Measurements from ENCODE around the gene TBC1D22A.

DNA sequence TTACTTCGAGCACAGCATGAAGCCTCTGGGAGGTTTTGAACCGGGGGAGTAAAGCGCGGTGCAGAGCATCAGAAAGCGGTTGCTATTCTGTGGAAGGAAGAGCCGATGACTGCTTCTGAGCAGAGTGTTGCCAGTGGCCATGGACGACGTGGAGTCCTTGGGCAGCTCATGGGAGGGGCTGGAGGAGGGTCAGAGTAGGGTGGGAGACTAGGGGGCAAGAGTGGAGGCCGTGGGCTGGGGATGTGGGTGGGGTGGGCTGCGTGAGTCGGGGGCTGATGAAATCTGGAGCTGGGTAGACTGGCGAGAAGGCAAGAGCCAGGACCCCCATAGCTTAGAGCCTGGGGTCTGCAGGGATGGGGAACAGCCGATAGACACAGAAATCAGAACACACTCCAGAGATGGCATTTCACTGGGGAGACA is 40.2 kb downstream of the TBC1D22A start:
- TF ChIP-seq POLR2A (IDR thresholded peaks at IDR 0.05; ENCODE audit: low read length) (no peak), GATA1 (IDR thresholded peaks at IDR 0.05; ENCODE audit: low read depth, low read length) (no peak)
